ENCODE results near the gene ARL13B. TPM values are rescaled to one million over a fixed set of nuclear protein-coding genes. Genes with fewer than 3 reads are reported as not detected.

ARL13B gene
- total RNA-seq, 2 donors from 2014 or later: 4.4 to 4.7 TPM

- Histone ChIP-seq H3K36me3 (no peaks in the 10 kb centered on the region), H3K27ac (no peak overlapping the region), H3K4me1 (no peaks in the 10 kb centered on the region), H3K4me3 (no peak overlapping the region), H3K27me3 (no peaks in the 10 kb centered on the region), H3K9me3 (no peaks in the 10 kb centered on the region), H3K9ac (ENCODE audit: low read depth in 2 of 2, low read length in 2 of 2) (no peak overlapping the region)
- no peak for DNase-seq
- no peak for TF ChIP-seq CTCF (IDR thresholded peaks at IDR 0.05)
- intact Hi-C loops (cut with DNase I): loop anchor here (5.0 kb wide), 1 partner anchor 66 kb away; no protein-coding TSS in a partner anchor
These were observed 21.2 kb downstream of the ARL13B start for GRCh38 chr3:94001191-94001590.

GRCh38 chr3:94001827-94002495 is 22.0 kb downstream of the ARL13B start:
- H3K9ac ChIP-seq (ENCODE audit: low read depth in 2 of 2, low read length in 2 of 2): no peak overlapping the region
- TF ChIP-seq CTCF (IDR thresholded peaks at IDR 0.05): no peak
- H3K9me3 ChIP-seq: no peaks in the 10 kb centered on the region
- intact Hi-C loops (cut with DNase I): loop anchor here (5.0 kb wide), 1 partner anchor 65 kb away; no protein-coding TSS in a partner anchor
- no peak for DNase-seq
- no peaks in the 10 kb centered on the region for H3K27me3 ChIP-seq
- no peaks in the 10 kb centered on the region for H3K4me1 ChIP-seq
- no peak overlapping the region for H3K27ac ChIP-seq
- H3K36me3 ChIP-seq: no peaks in the 10 kb centered on the region
- no peak overlapping the region for H3K4me3 ChIP-seq

GRCh38 chr3:94004301-94004910 is 24.5 kb downstream of the ARL13B start:
- H3K36me3 ChIP-seq: no peaks in the 10 kb centered on the region
- intact Hi-C loops (cut with DNase I): loop anchor here (5.0 kb wide), 1 partner anchor 63 kb away; no protein-coding TSS in a partner anchor
- DNase-seq: no peak
- H3K9me3 ChIP-seq: no peaks in the 10 kb centered on the region
- no peak overlapping the region for H3K27ac ChIP-seq
- no peak overlapping the region for H3K4me3 ChIP-seq
- H3K9ac ChIP-seq (ENCODE audit: low read depth in 2 of 2, low read length in 2 of 2): no peak overlapping the region
- no peaks in the 10 kb centered on the region for H3K4me1 ChIP-seq
- peak; percentile 81 for TF ChIP-seq CTCF (IDR thresholded peaks at IDR 0.05)
- H3K27me3 ChIP-seq: no peaks in the 10 kb centered on the region

GRCh38 chr3:94008253-94008652 is 28.3 kb downstream of the ARL13B start:
- intact Hi-C loops (cut with DNase I): no loop called here
- Histone ChIP-seq H3K27me3 (no peaks in the 10 kb centered on the region), H3K36me3 (peaks cover 4% of the 10 kb centered on the region), H3K4me3 (no peak overlapping the region), H3K27ac (no peak overlapping the region), H3K9ac (ENCODE audit: low read depth in 2 of 2, low read length in 2 of 2) (no peak overlapping the region), H3K9me3 (no peaks in the 10 kb centered on the region), H3K4me1 (no peaks in the 10 kb centered on the region)
- TF ChIP-seq CTCF (IDR thresholded peaks at IDR 0.05): no peak
- no peak for DNase-seq

- H3K36me3 ChIP-seq: peaks cover 4% of the 10 kb centered on the region
- H3K9me3 ChIP-seq: no peaks in the 10 kb centered on the region
- no peaks in the 10 kb centered on the region for H3K27me3 ChIP-seq
- DNase-seq: no peak
- H3K4me1 ChIP-seq: no peaks in the 10 kb centered on the region
- H3K27ac ChIP-seq: no peak overlapping the region
- H3K4me3 ChIP-seq: no peak overlapping the region
- TF ChIP-seq CTCF (IDR thresholded peaks at IDR 0.05): no peak
- H3K9ac ChIP-seq (ENCODE audit: low read depth in 2 of 2, low read length in 2 of 2): no peak overlapping the region
- intact Hi-C loops (cut with DNase I): no loop called here
These were observed 29.7 kb downstream of the ARL13B start for GRCh38 chr3:94009608-94010007.
